HG02973 (cell line): ENCODE measurements around the gene LRBA.
A peak's percentile ranks its signal among the peaks of the same experiment; 100 is the strongest.

Source experiments
- ATAC-seq: cut with Tn5 transposase; IDR thresholded peaks from one replicate; pipeline ENCODE4 v1.9.1; 2021; ENCODE audit warnings: moderate library complexity; ENCODE audit not compliant: unreplicated experiment

Gene LRBA

DNA sequence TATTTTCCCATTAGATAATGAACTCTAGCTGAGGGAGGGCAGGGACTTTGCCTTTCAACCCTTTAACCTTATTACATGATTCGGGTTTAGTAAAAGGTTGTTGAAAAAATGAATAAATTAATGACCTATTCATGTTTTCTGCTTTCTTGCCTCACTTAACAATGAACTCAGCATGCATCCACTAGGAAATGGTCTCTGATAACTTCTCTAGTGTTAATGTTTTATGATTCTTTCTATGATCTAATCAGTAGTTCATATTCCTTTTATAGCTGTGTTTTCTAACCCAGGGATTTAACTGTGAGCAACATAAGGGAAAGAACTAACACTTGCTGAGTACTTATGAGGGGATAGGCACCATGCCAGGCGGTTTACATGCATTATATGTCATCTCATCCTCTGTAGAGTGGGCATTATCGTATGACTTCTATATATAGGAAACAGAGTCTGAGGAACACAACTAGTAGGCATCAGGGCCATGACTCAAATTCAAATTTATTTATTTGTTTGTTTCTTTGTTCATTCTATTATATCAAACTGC, 669.8 kb downstream of the LRBA start:
- no peak for ATAC-seq

DNA sequence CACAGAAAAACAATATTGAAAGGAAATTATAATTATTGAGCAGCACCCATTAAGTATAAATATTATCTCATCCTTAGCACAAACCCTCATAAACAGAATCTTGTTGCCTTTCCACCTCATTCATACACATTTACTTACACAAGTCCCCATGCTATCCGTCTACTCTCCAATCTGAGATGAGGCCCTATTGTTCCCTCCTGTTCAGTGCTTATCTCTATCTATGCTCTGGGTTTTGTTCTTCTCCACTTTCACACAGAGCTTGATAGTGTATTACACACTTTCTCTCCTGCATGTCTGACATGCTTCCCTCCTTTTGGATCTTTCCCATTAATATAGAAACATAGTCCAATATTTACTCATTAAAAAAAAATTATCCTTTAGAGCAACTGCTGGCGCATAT, 671.3 kb downstream of the LRBA start:
- no peak for ATAC-seq

GRCh38 chr4:150342945-150343344, 672.1 kb downstream of the LRBA start:
- ATAC-seq: no peak

DNA sequence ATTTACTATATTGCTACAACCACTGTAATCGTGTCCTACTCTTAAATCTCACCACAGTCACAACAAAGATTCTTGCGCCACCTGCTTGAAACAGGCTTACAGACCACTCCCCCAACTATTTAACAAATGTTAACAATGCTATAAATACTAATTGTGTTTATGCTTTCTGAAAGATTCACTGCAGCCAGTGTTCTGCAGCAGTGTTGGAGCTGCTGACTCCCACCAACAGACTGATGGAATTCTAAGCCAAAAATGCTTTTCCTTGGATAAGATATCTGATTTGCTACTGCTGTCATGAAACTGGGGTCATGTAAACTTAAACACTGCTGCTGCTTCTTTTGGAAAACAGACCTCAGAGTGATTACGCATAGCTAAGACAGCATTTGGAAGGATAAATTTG, 677.4 kb downstream of the LRBA start:
- no peak for ATAC-seq

DNA sequence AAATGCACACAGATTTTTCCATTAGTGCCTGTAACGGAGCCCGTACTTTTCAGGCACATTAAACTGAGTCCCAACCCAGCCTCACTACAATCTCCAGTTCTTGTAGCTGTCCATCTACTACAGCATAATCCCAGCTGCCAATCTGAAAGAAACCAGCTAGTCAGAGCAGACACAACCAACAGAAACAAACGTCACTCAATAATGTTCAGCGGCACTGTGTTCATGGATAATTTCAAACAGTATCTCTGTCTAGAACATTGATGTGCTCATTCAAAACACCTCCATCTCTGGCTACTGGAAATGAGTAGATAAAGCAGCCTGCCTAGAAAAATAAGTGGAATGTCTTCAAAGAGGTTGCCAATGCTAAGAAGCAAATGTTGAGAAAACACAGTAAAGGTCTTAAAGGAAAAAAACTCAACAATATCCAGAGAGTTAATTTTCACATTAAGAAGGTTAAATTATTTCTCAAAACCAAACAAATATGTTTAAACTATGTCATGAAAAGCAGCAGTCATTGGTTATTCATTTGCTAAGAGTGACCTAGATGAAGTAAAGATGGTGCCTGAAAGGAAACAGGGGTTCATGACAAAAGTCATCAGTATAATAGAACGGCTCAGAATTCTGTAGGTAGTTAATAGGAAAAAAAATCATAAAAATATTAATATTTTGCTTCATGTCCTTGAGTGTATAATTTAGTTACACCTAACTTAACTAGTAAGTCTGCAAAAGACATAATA, 678.2 kb downstream of the LRBA start:
- ATAC-seq: no peak

DNA sequence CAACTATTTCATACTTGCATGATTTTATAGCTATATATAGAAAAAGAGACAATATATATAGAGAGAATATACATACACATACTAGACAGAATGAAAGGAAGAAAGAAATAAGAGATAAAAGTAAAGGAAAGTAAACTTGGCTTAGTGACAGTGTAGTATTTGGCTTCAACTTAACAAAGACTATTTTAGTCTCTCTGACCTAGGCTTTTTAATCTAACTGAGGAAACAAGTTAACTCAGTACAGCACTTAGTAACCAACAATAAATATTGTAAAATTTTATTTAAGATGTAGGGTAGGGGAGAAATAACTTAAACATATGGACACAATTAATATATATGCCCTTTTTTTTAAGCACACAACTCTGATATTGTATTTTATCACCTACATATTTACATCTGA, 682.1 kb downstream of the LRBA start:
- no peak for ATAC-seq

DNA sequence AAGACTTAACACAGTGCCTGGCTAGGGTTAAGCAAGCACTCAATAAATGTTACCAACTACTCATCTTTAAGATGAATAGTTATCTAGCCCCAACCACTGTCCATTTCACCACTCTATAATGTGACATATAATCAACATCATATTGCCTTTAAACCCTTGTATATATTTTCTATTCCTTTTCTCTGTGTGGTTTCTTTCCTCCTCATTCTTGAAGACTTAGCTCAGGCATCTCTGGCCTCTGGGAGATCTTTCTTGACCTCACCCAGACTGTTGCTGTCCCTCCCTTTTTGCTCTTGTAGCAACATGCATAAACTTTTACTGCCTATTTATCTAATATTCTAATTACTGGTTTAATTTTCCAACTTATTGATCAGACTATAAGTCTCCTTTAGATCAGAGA, 683.0 kb downstream of the LRBA start:
- no peak for ATAC-seq

- no peak for ATAC-seq
These were observed 685.7 kb downstream of the LRBA start for GRCh38 chr4:150329373-150329772.

DNA sequence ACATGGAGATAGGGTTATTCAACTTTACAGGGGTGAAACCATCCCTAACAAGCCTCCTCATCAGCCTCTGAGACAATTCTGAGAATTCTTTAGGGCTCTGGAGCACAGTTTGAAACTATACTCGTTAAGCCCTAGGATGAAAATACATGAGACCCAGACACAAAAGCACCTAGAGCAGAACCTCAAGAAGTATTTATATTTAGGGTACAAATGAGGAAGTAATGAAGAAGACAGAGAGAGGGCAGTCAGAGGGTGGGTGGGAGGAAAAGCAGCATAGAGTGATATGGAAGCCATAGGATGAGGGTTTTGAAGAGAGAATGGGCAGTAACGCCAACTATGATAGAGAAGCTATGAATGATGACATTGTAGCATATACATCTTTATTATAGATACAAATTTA, 686.6 kb downstream of the LRBA start:
- no peak for ATAC-seq

DNA sequence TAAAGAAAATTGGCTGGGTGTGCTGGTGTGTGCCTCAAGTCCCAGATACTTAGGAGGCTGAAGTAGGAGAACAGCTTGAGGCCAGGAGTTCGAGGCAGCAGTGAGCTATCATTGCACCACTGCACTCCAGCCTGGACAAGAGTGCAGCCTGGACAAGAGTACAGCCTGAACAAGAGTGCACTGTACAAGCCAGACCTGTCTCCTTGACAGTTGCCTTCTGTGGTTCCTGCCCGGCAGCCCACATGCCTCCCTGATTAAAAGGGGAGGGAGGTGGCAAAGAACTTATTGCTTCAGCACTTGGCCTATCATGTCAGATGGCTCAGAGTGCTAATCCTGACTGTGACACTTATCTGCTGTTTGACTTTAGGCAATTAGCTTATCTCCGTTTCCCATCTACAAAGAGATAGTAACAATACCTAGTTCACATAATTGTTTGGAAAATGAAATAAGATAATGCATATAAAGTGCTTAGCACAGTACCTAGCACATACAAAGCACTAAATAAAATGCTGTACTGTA, 687.8 kb downstream of the LRBA start:
- no peak for ATAC-seq

DNA sequence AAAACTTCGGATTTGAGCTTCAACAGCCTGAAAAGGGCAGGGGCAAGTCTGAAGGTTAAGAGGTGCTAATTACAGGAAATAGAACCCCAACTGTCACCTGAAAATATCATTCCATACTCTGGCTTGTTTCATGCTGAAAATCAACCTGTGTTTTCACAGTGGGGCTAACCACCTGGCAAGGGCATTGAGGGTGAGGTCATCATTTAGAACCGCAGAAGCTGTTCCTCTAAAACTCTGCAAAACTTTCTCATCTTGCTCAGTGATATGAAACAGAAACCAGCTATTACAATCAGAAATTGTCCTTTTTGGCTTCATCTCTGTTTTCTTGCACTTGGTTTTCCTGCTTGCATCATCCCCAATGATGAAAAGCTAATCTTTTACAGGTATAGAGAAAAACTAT, 689.2 kb downstream of the LRBA start:
- ATAC-seq: peak; percentile 73

GRCh38 chr4:150323406-150324325, 691.4 kb downstream of the LRBA start:
- no peak for ATAC-seq

DNA sequence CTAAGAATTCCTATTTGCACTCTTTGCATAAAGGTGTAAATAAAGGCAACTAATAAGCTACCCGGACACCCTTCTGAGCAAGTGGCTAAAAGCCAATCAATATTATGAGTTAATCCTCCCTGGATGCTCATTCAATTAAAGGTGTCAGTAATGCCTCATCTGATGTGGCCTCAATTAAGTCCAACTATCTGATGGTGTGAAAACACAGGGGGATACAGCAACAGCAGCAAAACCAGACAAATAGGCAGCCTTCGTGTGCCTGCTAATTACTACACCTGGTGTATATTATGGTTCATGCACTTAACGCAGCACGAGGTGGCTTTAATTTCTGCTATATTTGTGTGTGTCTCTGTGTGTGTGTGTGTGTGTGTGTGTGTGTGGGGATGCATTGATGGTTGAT, 692.4 kb downstream of the LRBA start:
- ATAC-seq: no peak

DNA sequence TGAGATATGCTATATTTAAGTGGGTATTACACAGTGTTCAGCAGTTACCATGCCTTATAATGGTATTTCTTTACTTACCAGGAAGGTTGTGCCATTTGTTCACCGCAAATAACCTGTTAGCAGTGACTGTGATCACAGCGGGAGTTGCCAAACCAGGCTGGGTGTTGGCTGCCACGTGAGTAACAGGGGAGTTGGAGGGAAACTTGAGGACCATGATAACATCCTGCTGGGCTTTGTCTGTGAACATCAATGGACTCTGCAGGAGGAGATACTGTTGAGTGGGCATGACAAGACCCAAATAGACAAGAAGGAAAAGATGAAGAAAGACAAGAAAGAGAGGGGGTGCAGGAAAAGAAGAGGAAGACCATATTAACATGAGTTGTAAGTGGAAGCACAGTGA, 694.0 kb downstream of the LRBA start:
- no peak for ATAC-seq

DNA sequence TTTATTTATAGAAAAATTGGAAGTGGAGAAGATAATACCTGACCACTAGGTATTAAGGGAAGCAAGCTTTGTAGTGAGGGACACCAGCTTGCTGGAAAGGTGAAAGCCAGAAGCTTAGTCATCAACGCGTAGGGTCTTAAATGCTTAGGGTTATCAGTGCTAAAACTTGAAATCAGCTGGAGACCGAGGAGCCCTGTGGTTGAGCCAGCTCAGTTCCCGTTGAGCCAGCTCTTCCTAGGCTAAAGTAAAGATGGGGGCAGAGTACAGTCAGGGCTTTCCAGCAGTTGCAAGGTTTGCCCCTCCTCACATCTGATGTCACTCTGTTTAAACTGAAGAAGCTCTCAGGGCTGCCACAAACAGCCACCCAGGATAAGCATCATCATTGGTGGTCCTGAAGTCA, 696.1 kb downstream of the LRBA start:
- no peak for ATAC-seq

- no peak for ATAC-seq
These were observed 696.6 kb downstream of the LRBA start for GRCh38 chr4:150318527-150318926.

- no peak for ATAC-seq
These were observed 698.5 kb downstream of the LRBA start for GRCh38 chr4:150316332-150317205.

DNA sequence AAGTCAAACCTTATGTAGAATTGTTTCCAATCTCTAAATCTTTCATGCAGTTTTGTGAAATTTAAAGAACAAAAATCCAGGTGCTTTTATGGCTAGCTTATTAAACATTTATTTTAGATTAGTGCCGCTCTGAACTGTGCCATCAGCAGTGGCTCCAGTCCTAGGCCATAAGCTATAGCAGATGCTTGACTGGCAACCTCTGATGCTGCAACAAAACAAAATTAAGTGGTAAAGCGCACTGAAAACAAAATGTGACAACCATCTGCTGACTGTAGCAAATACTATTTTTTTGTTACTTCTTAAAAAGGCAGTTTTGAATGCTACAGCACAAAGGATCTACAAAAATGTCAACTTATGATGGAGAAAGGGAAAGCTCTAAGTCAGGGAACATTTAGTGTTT, 699.4 kb downstream of the LRBA start:
- no peak for ATAC-seq

GRCh38 chr4:150315175-150315574, 699.9 kb downstream of the LRBA start:
- ATAC-seq: no peak

DNA sequence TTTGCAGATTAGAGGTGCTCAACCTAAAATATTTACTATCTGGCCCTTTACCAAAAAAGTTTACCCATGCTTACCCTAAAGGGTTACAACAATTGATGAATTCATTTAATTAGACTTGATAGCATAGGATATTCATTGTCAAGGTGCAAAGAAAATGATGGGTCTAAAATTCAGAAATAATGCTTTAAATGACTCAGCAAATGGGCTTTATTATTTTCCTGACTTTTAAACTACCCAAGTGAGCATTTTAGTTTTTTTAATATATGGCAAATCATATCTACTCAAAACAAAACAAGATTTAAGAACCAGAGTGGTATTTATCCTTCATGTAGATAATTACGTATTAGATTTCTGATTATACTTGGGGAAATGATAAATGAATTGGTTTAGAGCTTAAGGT, 701.1 kb downstream of the LRBA start:
- no peak for ATAC-seq
